Esophagus squamous epithelium (tissue), 4 donors: ENCODE results near the gene ATP6AP1.
"Not testable (repeated sequence)": the region's sequence is repeated elsewhere in the genome, so short reads cannot be mapped to it uniquely, and the experiment has no call there.

ENCODE experiments used
- CTCF ChIP-seq, 6 experiments: fragments of 450-650 bp in 4 of 6; fragments of 200-600 bp in 2 of 6; sonication (generic) in 2 of 6; IDR thresholded peaks; one replicate each; pipeline ENCODE4 v1.5.1; 2016 to 2019; ENCODE audit warnings: antibody characterized with exemption in 6 of 6, mild to moderate bottlenecking in 4 of 6, moderate library complexity in 4 of 6
- POLR2A ChIP-seq, 4 donors: fragments of 450-650 bp; IDR thresholded peaks; one replicate each; pipeline ENCODE4 v1.6.1; 2017; ENCODE audit warnings: antibody characterized with exemption in 4 of 4, mild to moderate bottlenecking in 4 of 4, moderate library complexity in 3 of 4

GRCh38 chrX:154388094-154388493, 40.4 kb upstream of the ATP6AP1 start:
- TF ChIP-seq CTCF, POLR2A (IDR thresholded peaks at IDR 0.05): not testable (repeated sequence)
